GM21737 (cell line): ENCODE data around the gene SPRYD3.

ENCODE experiments used
- ATAC-seq: cut with Tn5 transposase; IDR thresholded peaks from one replicate; pipeline ENCODE4 v1.9.1; 2021; ENCODE audit warnings: mild to moderate bottlenecking, moderate library complexity; ENCODE audit not compliant: unreplicated experiment

SPRYD3 gene

DNA sequence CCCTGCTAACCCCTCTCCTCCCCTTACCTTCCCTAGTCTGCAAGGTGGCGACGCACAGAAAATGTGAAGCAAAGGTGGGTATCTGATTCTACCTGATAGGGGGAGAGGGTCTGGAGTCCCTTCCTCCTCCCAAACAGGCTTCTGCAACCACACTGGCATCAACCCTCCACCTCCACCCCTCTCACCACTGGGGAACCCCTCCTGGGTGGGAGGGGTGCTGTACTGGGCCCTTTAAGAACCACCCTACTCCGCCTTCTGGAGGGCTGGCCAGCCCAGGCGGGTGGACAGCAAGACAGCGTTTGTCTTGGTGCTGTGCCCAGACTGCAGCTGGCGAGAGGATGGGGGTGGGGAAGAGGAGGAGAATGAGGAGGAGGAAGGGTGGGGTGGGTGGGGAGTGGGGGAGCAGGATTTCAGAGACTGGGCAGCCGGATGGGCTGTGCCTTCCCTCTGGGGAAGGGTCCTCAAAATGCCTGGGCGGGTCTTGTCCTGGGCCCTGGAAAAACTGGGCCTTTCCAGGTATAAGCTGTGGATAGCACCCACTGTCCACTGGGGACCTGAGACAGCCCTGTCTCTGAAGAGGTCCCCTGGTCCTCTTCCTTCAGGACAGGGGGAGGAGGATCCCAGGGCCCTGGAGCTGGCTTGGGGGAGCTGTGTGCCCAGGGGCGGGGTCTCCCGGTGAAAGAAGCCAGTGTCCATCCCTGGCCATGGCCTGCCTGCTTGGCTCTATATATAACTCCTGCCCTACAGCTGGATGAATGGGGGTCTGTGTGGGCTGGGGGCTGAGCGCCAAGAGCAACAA is 26.6 kb downstream of the SPRYD3 start:
- ATAC-seq, result no peak

DNA sequence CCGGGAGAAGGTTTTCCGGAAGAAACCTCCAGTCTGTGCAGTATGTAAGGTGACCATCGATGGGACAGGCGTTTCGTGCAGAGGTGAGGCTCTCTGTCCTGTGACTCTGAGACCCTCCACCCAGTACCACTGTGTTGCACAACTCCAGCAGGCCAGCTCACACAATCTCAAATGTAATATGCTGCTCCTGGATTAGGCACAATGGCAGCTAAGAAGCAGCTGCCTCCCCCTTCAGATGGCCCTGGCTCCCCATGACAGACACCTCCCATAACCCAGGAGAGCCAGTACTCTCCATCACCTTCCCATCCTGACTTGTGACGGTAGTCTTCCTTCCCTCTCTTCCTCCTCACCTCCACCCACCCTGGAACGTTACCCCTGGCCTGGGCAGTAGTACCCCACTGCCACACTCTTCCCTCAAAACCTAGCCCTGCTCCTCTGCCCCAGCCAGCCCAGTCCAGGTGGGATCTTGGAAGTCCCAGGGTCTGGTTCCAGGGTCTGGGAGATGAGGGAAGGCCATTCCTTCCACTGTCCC is 27.2 kb downstream of the SPRYD3 start:
- no peak for ATAC-seq

GRCh38 chr12:53051058-53051880 is 27.9 kb downstream of the SPRYD3 start:
- no peak for ATAC-seq

- ATAC-seq, result no peak
These were observed 28.6 kb downstream of the SPRYD3 start for GRCh38 chr12:53050426-53051057.

GRCh38 chr12:53049571-53050318 is 29.4 kb downstream of the SPRYD3 start, which contains the start of gene TNS2:
Gene TNS2, plus strand, starts transcription at chr12:53050065. Its CDS starts 121 bp downstream, at chr12:53050186.
- no peak for ATAC-seq

DNA sequence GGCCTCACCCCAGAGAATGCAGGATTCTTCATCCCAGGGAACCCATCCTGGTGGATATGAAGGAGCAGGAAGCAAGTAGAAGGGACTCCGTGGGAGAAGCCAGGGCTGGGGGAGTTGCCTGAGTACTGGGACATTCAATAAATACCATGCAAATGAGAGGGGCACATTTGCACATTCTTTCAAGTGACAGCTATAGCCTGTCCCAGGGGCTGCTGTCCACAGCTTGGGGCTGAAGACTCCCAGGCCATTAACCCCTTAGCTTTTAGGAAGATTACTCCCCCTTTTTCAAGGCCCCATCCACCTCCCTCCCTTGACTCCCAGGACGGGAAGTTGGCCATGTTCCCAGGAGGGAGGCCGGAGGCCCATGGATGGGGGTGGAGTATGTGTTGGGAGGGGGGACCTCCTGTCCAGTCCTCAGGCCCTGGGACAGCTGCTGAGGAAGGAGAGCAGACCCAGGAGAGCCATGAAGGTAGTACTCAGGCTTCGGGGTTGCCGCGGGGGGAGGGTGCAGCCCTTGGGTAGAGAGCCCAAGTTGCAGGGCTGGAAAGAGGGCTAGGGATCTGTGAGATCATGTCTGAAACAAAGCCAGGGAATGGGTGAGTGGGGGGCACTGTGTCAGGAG is 30.3 kb downstream of the SPRYD3 start:
- ATAC-seq, result no peak

GRCh38 chr12:53048033-53048779 is 31.0 kb downstream of the SPRYD3 start:
- no peak for ATAC-seq

- peak; percentile 65 for ATAC-seq
These were observed 31.8 kb downstream of the SPRYD3 start for GRCh38 chr12:53047221-53048032.

- ATAC-seq, result peak; percentile 25
These were observed 32.5 kb downstream of the SPRYD3 start for GRCh38 chr12:53046655-53047220.

DNA sequence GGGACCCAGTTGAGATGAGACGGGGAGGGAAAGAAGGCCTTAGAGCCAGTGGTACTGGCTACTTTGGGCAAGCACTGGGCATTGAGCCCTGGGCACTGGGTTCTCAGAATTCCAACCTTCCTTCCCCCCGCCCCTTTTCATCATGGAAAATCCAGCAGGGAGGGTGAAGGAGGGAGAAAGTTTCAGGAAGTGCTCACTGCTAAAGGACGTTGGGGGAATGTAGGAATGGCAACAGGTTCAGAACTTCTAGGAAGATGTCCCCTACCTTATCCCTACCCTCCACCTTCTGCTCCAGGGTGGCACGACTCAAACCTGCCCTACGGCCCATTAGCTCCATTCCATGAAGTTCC is 33.5 kb downstream of the SPRYD3 start:
- no peak for ATAC-seq

GRCh38 chr12:53044896-53045695 is 34.1 kb downstream of the SPRYD3 start:
- no peak for ATAC-seq

DNA sequence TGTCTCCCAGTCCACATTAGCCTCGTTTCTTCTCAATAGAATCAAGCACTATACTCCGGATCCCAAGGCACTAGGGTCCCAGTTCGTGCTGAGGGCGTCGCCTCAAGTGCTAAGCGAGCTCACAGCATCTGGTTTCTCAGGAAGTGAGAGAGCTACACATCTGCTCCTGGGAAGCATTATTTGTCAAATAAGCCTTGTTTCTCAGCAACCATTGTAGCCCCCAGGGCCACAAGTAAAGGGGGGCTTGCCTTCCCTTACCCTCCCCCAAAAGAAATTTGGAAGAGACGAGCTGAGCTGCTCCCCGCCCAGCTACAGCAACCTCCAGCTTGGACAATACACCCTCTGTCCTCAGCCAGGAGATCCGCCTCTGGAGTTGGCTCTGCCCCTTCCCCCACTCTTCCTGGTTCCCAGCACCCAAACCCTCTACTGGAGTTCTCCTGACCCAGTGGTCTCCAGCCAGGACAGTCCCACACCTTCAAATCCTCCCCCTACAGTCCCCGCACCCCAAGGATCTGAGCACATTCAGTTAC is 35.1 kb downstream of the SPRYD3 start:
- no peak for ATAC-seq

DNA sequence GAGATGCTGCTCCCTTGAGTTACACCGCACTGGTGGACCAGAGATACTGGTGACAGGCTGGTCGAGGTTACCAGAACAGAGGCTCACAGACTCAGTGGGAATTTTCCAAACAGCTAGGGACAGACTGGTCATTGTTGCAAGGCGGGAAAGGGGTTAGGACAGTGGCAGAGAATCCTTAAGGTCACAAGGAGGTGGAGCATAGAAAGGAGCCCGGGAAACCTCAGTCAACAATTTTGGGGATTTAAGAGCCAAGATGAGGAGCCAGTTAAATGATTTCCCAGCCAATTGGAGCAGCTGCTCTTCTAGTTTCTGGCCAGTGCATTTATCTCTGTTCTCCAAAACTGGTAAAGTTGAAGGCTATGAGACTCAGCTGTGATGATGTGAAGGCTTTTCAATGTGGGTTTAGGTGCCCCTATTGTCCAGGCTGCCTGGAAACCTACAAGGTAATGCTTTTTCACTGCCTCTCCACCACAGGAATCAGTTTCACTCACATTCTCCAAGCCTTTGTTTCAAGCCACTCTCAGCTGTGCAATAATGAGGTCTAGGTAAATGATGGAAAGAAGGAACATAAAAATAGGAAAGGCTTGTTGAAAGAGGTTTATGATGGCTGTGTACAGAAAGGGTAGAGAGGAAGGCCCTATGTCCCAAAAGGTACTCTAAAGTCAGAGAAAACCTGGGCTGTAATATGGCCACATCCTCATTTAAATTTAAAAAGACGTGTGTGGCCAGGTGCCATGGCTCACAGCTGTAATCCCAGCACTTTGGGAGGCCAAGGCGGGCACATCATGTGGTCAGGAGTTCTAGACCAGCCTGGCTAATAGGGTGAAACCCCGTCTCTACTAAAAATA is 36.4 kb downstream of the SPRYD3 start:
- ATAC-seq, result no peak

DNA sequence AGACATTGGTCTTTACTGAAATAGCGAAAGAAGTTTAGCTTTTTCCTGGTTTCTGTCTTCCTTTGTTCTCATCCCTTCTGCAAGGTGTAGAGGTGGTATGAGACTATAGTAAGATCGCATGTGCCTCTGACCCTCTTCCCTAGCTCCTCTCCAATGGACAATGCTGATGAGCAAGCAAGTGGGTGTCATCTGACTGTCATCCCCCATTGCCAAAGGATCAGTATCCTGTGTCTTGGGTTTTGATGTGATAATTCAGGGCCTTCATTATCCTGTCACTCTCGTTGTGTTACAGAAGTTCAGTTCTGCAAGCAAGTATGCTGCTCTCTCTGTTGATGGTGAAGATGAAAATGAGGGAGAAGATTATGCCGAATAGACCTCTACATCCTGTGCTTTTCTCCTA is 39.3 kb downstream of the SPRYD3 start:
- no peak for ATAC-seq

GRCh38 chr12:53036802-53037201 is 42.4 kb downstream of the SPRYD3 start:
- no peak for ATAC-seq

- ATAC-seq, result no peak
These were observed 44.7 kb downstream of the SPRYD3 start for GRCh38 chr12:53034459-53034858.
